CD4-positive, alpha-beta T cell (primary cell): Measurements from ENCODE around the gene APOD. TPM values are rescaled to one million over a fixed set of nuclear protein-coding genes. Genes with fewer than 3 reads are reported as not detected.

Experiments used
- ATAC-seq: fragments of 200-7000 bp; cut with Tn5 transposase; one replicate; pipeline ENCODE4 v1.10.0; 2022; ENCODE audit warnings: mild to moderate bottlenecking; ENCODE audit not compliant: poor library complexity
- CTCF ChIA-PET: fragments of 350-600 bp; sonication (Branson Sonifier 250); formaldehyde crosslinking; loops from one replicate; lab custom pipeline; 2021; ENCODE audit warnings: antibody characterized with exemption, inconsistent platforms; lab: Charles Lee
- POLR2A ChIA-PET: fragments of 350-600 bp; sonication (Branson Sonifier 250); formaldehyde crosslinking; loops from one replicate; lab custom pipeline; 2021; ENCODE audit warnings: antibody characterized with exemption, inconsistent platforms; lab: Charles Lee
- DNase-seq, 14 experiments: peaks; one replicate each; pipeline ENCODE4 v3.0.0-alpha.2; 2013 to 2020; ENCODE audit warnings: mixed read lengths in 2 of 14
- H3K27ac ChIP-seq, 2 donors: one replicate each; pipeline versions ENCODE4 v1.5.1 to v1.7.0; 2013; ENCODE audit warnings: low read length in 2 of 2, low read depth in 1 of 2, mild to moderate bottlenecking in 1 of 2
- H3K27me3 ChIP-seq, 2 experiments: 1 replicate in 1 of 2; 2 replicates in 1 of 2; pipeline versions ENCODE4 v1.6.1 to v1.7.0; 2013; ENCODE audit warnings: low read length in 2 of 2, control low read depth in 1 of 2, mild to moderate bottlenecking in 1 of 2, moderate library complexity in 1 of 2; ENCODE audit not compliant: insufficient read depth in 2 of 2, control insufficient read depth in 1 of 2
- H3K36me3 ChIP-seq: one replicate; pipeline ENCODE4 v1.6.1; 2013; ENCODE audit warnings: low read length, control low read depth; ENCODE audit not compliant: insufficient read depth
- H3K4me1 ChIP-seq: one replicate; pipeline ENCODE4 v1.6.1; 2013; ENCODE audit warnings: low read length, control low read depth; ENCODE audit not compliant: insufficient read depth
- H3K4me3 ChIP-seq: one replicate; pipeline ENCODE4 v1.5.1; 2013; ENCODE audit warnings: mild to moderate bottlenecking, low read length, moderate library complexity
- H3K9me3 ChIP-seq, 2 experiments: 1 replicate in 1 of 2; 2 replicates in 1 of 2; pipeline versions ENCODE4 v1.6.1 to v1.7.0; 2013; ENCODE audit warnings: low read length in 2 of 2, mild to moderate bottlenecking in 2 of 2, control low read depth in 1 of 2, moderate library complexity in 1 of 2; ENCODE audit not compliant: control insufficient read depth in 1 of 2, insufficient read depth in 1 of 2
- H3K27ac Mint-ChIP-seq: one replicate; pipeline ENCODE4 v1.8.0; 2020; ENCODE audit warnings: mixed read lengths
- H3K27me3 Mint-ChIP-seq: one replicate; pipeline ENCODE4 v1.8.0; 2021; ENCODE audit warnings: mixed read lengths
- H3K36me3 Mint-ChIP-seq: one replicate; pipeline ENCODE4 v1.8.0; 2021; ENCODE audit warnings: low read depth, mixed read lengths
- H3K4me1 Mint-ChIP-seq: one replicate; pipeline ENCODE4 v1.8.0; 2021; ENCODE audit warnings: low read depth, mixed read lengths
- H3K4me3 Mint-ChIP-seq: one replicate; pipeline ENCODE4 v1.8.0; 2020; ENCODE audit warnings: mild to moderate bottlenecking, mixed read lengths
- H3K9me3 Mint-ChIP-seq: one replicate; pipeline ENCODE4 v1.8.0; 2020; ENCODE audit warnings: mixed read lengths
- CTCF ChIP-seq: fragments of 200-600 bp; IDR thresholded peaks from one replicate; pipeline ENCODE4 v1.8.0; 2022; ENCODE audit warnings: antibody characterized with exemption, mild to moderate bottlenecking
- intact Hi-C, 2 experiments: fragments of 100-400 bp; cut with DNase I in 1 of 2; cut with micrococcal nuclease in 1 of 2; formaldehyde crosslinking; loops; one replicate each; pipeline versions ENCODE4 v1.15.1 to v1.9.0; 2023 to 2025; cut with DNase I, micrococcal nuclease
- total RNA-seq, 174 experiments: library from RNA in 2 of 174; stranded (reverse) in 2 of 174; gene quantifications; one replicate each; pipeline ENCODE4 v1.2.3 and lab custom pipeline; 2021 to 2026

APOD gene
- total RNA-seq, 2 experiments from 2014 or later = not detected

- DNase-seq = no peak
- intact Hi-C loops = loop anchor here in 1 of 2 experiments (2.0 kb wide), 1 partner anchor 15 kb away; no protein-coding TSS in a partner anchor
- peaks cover 43% of the 10 kb centered on the region for H3K4me1 ChIP-seq
- H3K27ac ChIP-seq = peak overlapping the region in 1 of 2 donors; percentile 32
- H3K4me3 ChIP-seq = peak overlapping the region; percentile 70
- Mint-ChIP-seq H3K36me3 (peaks cover 79% of the 10 kb centered on the region), H3K27me3 (no peaks in the 10 kb centered on the region), H3K27ac (peak overlapping the region; percentile 93), H3K4me1 (peaks cover 68% of the 10 kb centered on the region), H3K4me3 (peak overlapping the region; percentile 88), H3K9me3 (no peaks in the 10 kb centered on the region)
- CTCF ChIA-PET = interaction anchor here (6.2 kb wide), 1 partner anchor 17 kb away, joined by 33 read pairs; no protein-coding TSS in a partner anchor
- H3K36me3 ChIP-seq = peaks cover 4% of the 10 kb centered on the region
- no peak for TF ChIP-seq CTCF
- no peaks in the 10 kb centered on the region for H3K27me3 ChIP-seq
- no peaks in the 10 kb centered on the region for H3K9me3 ChIP-seq
- POLR2A ChIA-PET = interaction anchor here (0.6 to 9.4 kb wide), 4 partner anchors 13 to 1402 kb away, joined by 3 to 202 read pairs (median 4); partner anchors contain the start of gene XXYLT1
- no peak for ATAC-seq
These were observed 44.3 kb downstream of the APOD start for GRCh38 chr3:195539479-195539878.

- DNase-seq (peak in 6 of 14 experiments; percentile 31 to 80 (median 64)), ATAC-seq (peak; percentile 64)
- ChIA-PET CTCF (interaction anchor here (0.6 to 1.5 kb wide), 5 partner anchors 8 to 1404 kb away, joined by 3 to 5 read pairs (median 4); no protein-coding TSS in a partner anchor), POLR2A (interaction anchor here (0.7 to 9.4 kb wide), 7 partner anchors 8 to 358 kb away, joined by 3 to 202 read pairs (median 4); partner anchors contain the start of gene ACAP2)
- H3K36me3 ChIP-seq = peaks cover 9% of the 10 kb centered on the region
- H3K4me1 ChIP-seq = peaks cover 46% of the 10 kb centered on the region
- peak overlapping the region; percentile 70 for H3K4me3 ChIP-seq
- Mint-ChIP-seq H3K27me3 (no peaks in the 10 kb centered on the region), H3K36me3 (peaks cover 79% of the 10 kb centered on the region), H3K9me3 (no peaks in the 10 kb centered on the region), H3K27ac (peak overlapping the region; percentile 71), H3K4me3 (peak overlapping the region; percentile 88), H3K4me1 (peaks cover 71% of the 10 kb centered on the region)
- intact Hi-C loops = loop anchor here in 1 of 2 experiments (2.0 kb wide), 1 partner anchor 13 kb away; no protein-coding TSS in a partner anchor
- H3K27ac ChIP-seq = peak overlapping the region in 1 of 2 donors; percentile 1
- H3K9me3 ChIP-seq = no peaks in the 10 kb centered on the region
- H3K27me3 ChIP-seq = no peaks in the 10 kb centered on the region
- TF ChIP-seq CTCF = no peak
These were observed 45.7 kb downstream of the APOD start for GRCh38 chr3:195537995-195538394.

GRCh38 chr3:195535293-195535692 is 48.4 kb downstream of the APOD start:
- Histone ChIP-seq H3K27ac (peak overlapping the region in 1 of 2 donors; percentile 13), H3K9me3 (no peaks in the 10 kb centered on the region), H3K27me3 (no peaks in the 10 kb centered on the region), H3K36me3 (peaks cover 23% of the 10 kb centered on the region), H3K4me1 (peaks cover 65% of the 10 kb centered on the region), H3K4me3 (no peak overlapping the region)
- Mint-ChIP-seq H3K36me3 (peaks cover 78% of the 10 kb centered on the region), H3K4me1 (peaks cover 87% of the 10 kb centered on the region), H3K9me3 (no peaks in the 10 kb centered on the region), H3K27ac (peak overlapping the region; percentile 62), H3K4me3 (peak overlapping the region; percentile 79), H3K27me3 (no peaks in the 10 kb centered on the region)
- CTCF ChIA-PET = interaction anchor here (1.8 kb wide), 1 partner anchor 264 kb away, joined by 5 read pairs; the partner anchor contains the start of gene XXYLT1
- DNase-seq (no peak), ATAC-seq (no peak)
- no peak for TF ChIP-seq CTCF
- POLR2A ChIA-PET = interaction anchor here (1.2 to 3.4 kb wide), 4 partner anchors 7 to 21 kb away, joined by 3 to 28 read pairs (median 6); partner anchors contain the start of gene PPP1R2
- intact Hi-C loops = no loop called here
